H1 (cell line): ENCODE measurements around the gene UBE2E2. TPM values are rescaled to one million over a fixed set of nuclear protein-coding genes. Genes with fewer than 3 reads are reported as not detected.

Experiments used
- CTCF ChIA-PET: fragments of 300-600 bp; sonication (Branson Sonifier 250); formaldehyde crosslinking; loops from one replicate; lab custom pipeline; 2021; ENCODE audit not compliant: partially characterized antibody; lab: Charles Lee
- POLR2A ChIA-PET: fragments of 300-600 bp; sonication (Branson Sonifier 250); formaldehyde crosslinking; loops from one replicate; lab custom pipeline; 2021; ENCODE audit warnings: inconsistent platforms; ENCODE audit not compliant: partially characterized antibody; lab: Charles Lee
- DNase-seq, 2 experiments: peaks; one replicate each; pipeline versions ENCODE4 v3.0.0 to v3.0.0-alpha.2; 2010 to 2022; ENCODE audit warnings: low spot score in 2 of 2, low read depth in 1 of 2, mixed read lengths in 1 of 2
- FAIRE-seq: peaks from 2 replicates; lab custom pipeline; 2011; peaks lifted over from hg19 to GRCh38; lab: Jason Lieb, UNC
- H2AFZ ChIP-seq: 2 replicates; pipeline ENCODE4 v1.8.1; 2012; ENCODE audit warnings: low read length, inconsistent platforms
- H2AK5ac ChIP-seq: 2 replicates; pipeline ENCODE4 v1.6.1; 2013; ENCODE audit warnings: low read depth, low read length
- H2BK120ac ChIP-seq: replicated peaks from 2 replicates; pipeline ENCODE3; 2013; ENCODE audit warnings: low read depth, low read length, inconsistent platforms
- H2BK12ac ChIP-seq: 2 replicates; pipeline ENCODE4 v1.6.1; 2013; ENCODE audit warnings: low read depth, low read length
- H2BK15ac ChIP-seq: 2 replicates; pipeline ENCODE4 v1.6.1; 2013; ENCODE audit warnings: low read length
- H2BK20ac ChIP-seq: 2 replicates; pipeline ENCODE4 v1.6.1; 2013; ENCODE audit warnings: low read length
- H2BK5ac ChIP-seq: 2 replicates; pipeline ENCODE4 v1.6.1; 2013; ENCODE audit warnings: low read depth, low read length
- H3K14ac ChIP-seq: 2 replicates; pipeline ENCODE4 v1.6.1; 2013; ENCODE audit warnings: inconsistent platforms; ENCODE audit not compliant: insufficient read length
- H3K18ac ChIP-seq: 2 replicates; pipeline ENCODE4 v1.6.1; 2013; ENCODE audit warnings: low read length; ENCODE audit errors: extremely low read depth
- H3K23ac ChIP-seq: 2 replicates; pipeline ENCODE4 v1.6.1; 2013; ENCODE audit warnings: inconsistent platforms; ENCODE audit not compliant: insufficient read length
- H3K23me2 ChIP-seq: 2 replicates; pipeline ENCODE4 v1.6.1; 2013; ENCODE audit warnings: low read depth, low read length
- H3K27ac ChIP-seq: 2 replicates; pipeline ENCODE4 v1.6.1; 2011; ENCODE audit warnings: low read depth, low read length, inconsistent platforms
- H3K27me3 ChIP-seq, 4 experiments: replicated peaks in 1 of 4; 1 replicate in 1 of 4; 2 replicates in 3 of 4; pipeline versions ENCODE4 v1.6.1 to v1.8.1; 2011 to 2013; ENCODE audit warnings: low read length in 3 of 4, mild to moderate bottlenecking in 3 of 4, inconsistent platforms in 2 of 4, mixed read lengths in 2 of 4, moderate library complexity in 1 of 4; ENCODE audit not compliant: control insufficient read depth in 3 of 4, insufficient read depth in 3 of 4; ENCODE audit errors: extremely low read depth in 1 of 4
- H3K36me3 ChIP-seq, 4 experiments: 2 replicates each; pipeline versions ENCODE4 v1.6.1 to v1.8.1; 2011 to 2013; ENCODE audit warnings: mild to moderate bottlenecking in 4 of 4, low read length in 3 of 4, moderate library complexity in 2 of 4, control low read depth in 1 of 4, inconsistent platforms in 1 of 4; ENCODE audit not compliant: insufficient read depth in 4 of 4, control insufficient read depth in 2 of 4
- H3K4ac ChIP-seq: replicated peaks from 2 replicates; pipeline ENCODE3; 2013; ENCODE audit warnings: low read length, low read depth, mixed read lengths, inconsistent platforms; ENCODE audit not compliant: insufficient read length
- H3K4me1 ChIP-seq, 4 experiments: replicated peaks in 1 of 4; 1 replicate in 1 of 4; 2 replicates in 3 of 4; pipeline versions ENCODE4 v1.6.1 to v1.8.1; 2011 to 2013; ENCODE audit warnings: low read length in 3 of 4, inconsistent platforms in 2 of 4, mixed read lengths in 1 of 4; ENCODE audit not compliant: insufficient read depth in 4 of 4, control insufficient read depth in 3 of 4
- H3K4me2 ChIP-seq, 2 experiments: 2 replicates each; pipeline versions ENCODE4 v1.6.1 to v1.8.1; 2011 to 2013; ENCODE audit warnings: low read depth in 2 of 2, low read length in 2 of 2, control low read depth in 1 of 2, inconsistent platforms in 1 of 2, mild to moderate bottlenecking in 1 of 2; ENCODE audit not compliant: insufficient read depth in 1 of 2
- H3K4me3 ChIP-seq, 4 experiments: fragments of 200-600, 300-600 bp in 1 of 4; sonication (generic), shearing (Covaris generic), sonication (Bioruptor Twin) in 1 of 4; 2 replicates each; pipeline versions ENCODE4 v1.5.1 to v1.8.1; 2011 to 2016; ENCODE audit warnings: low read length in 4 of 4, low read depth in 3 of 4, control low read depth in 2 of 4, inconsistent platforms in 2 of 4, mild to moderate bottlenecking in 2 of 4, mixed read lengths in 1 of 4, moderate library complexity in 1 of 4; ENCODE audit not compliant: insufficient read depth in 2 of 4; ENCODE audit errors: extremely low read depth in 1 of 4
- H3K56ac ChIP-seq: replicated peaks from 2 replicates; pipeline ENCODE3; 2013; ENCODE audit warnings: low read depth, mild to moderate bottlenecking, mixed read lengths, low read length, inconsistent platforms; ENCODE audit not compliant: insufficient read length
- H3K79me1 ChIP-seq: 2 replicates; pipeline ENCODE4 v1.6.1; 2013; ENCODE audit warnings: low read depth, low read length, control low read depth
- H3K79me2 ChIP-seq, 2 experiments: 2 replicates each; pipeline versions ENCODE4 v1.6.1 to v1.8.1; 2012 to 2013; ENCODE audit warnings: low read length in 2 of 2, mild to moderate bottlenecking in 2 of 2, inconsistent platforms in 1 of 2; ENCODE audit not compliant: insufficient read depth in 2 of 2, control insufficient read depth in 1 of 2
- H3K9ac ChIP-seq, 4 experiments: replicated peaks in 1 of 4; 1 replicate in 1 of 4; 2 replicates in 3 of 4; pipeline versions ENCODE4 v1.6.1 to v1.8.1; 2011 to 2013; ENCODE audit warnings: low read depth in 3 of 4, low read length in 3 of 4, control low read depth in 2 of 4, mild to moderate bottlenecking in 2 of 4, moderate library complexity in 2 of 4, inconsistent platforms in 1 of 4; ENCODE audit errors: extremely low read depth in 1 of 4
- H3K9me3 ChIP-seq, 2 experiments: 2 replicates each; pipeline versions ENCODE4 v1.6.1 to v1.8.1; 2012 to 2013; ENCODE audit warnings: mild to moderate bottlenecking in 2 of 2, moderate library complexity in 2 of 2, control low read depth in 1 of 2, inconsistent platforms in 1 of 2, low read depth in 1 of 2, low read length in 1 of 2, mixed read lengths in 1 of 2; ENCODE audit not compliant: insufficient read depth in 2 of 2
- H4K20me1 ChIP-seq, 2 experiments: replicated peaks in 1 of 2; 2 replicates each; pipeline versions ENCODE3 to v1.8.1; 2011 to 2013; ENCODE audit warnings: inconsistent platforms in 2 of 2, low read length in 2 of 2, mild to moderate bottlenecking in 1 of 2; ENCODE audit not compliant: insufficient read depth in 2 of 2, control insufficient read depth in 1 of 2
- H4K5ac ChIP-seq: 2 replicates; pipeline ENCODE4 v1.6.1; 2013; ENCODE audit warnings: low read length, low read depth, mixed read lengths, inconsistent platforms; ENCODE audit not compliant: insufficient read length
- H4K8ac ChIP-seq: 2 replicates; pipeline ENCODE4 v1.8.0; 2013; ENCODE audit warnings: mild to moderate bottlenecking, moderate library complexity, low read length, inconsistent platforms; ENCODE audit not compliant: insufficient read depth; ENCODE audit errors: extremely low read depth
- H4K91ac ChIP-seq: replicated peaks from 2 replicates; pipeline ENCODE3; 2013; ENCODE audit warnings: low read length, mixed read lengths, inconsistent platforms; ENCODE audit not compliant: insufficient read length
- ASH2L ChIP-seq: fragments of 200-600, 300-600 bp; sonication (generic); IDR thresholded peaks from one replicate; pipeline ENCODE4 v1.7.1; 2017; ENCODE audit warnings: low read length
- WGBS, 2 experiments: shearing (Covaris generic) in 1 of 2; methylation state at CpG; one replicate each; pipeline versions ENCODE4 v1.1.6 to v1.1.7; 2013 to 2015; ENCODE audit warnings: low lambda C conversion rate in 2 of 2, mixed read lengths in 2 of 2, inconsistent platforms in 1 of 2, low coverage in 1 of 2, missing lambda C conversion rate in 1 of 2; ENCODE audit not compliant: insufficient replicate concordance in 2 of 2, insufficient coverage in 1 of 2, insufficient read length in 1 of 2; ENCODE audit errors: extremely low coverage in 1 of 2, missing lambda C conversion rate in 1 of 2; 5-methylcytosine and 5-hydroxymethylcytosine counted together
- polyA plus RNA-seq, 7 experiments: library from polyadenylated mRNA; depleted of rRNA in 3 of 7; stranded (reverse) in 5 of 7; unstranded in 2 of 7; fragments of >200 nt in 5 of 7; fragments of 200-250 nt in 2 of 7; gene quantifications; 1 replicate in 5 of 7; 2 replicates in 1 of 7; 4 replicates in 1 of 7; pipeline versions ENCODE4 v1.2.1 to v1.2.3, GENCODE V29; 2011 to 2013; ENCODE audit warnings: missing spikeins in 2 of 7, mixed read lengths in 2 of 7
- total RNA-seq: library from RNA; stranded (reverse); fragmentation: NEBNext Ultra II Directional; extraction: Animal tissue kit (Norgen Biotek cat#: 25700); gene quantifications from 2 replicates; pipeline ENCODE4 v1.2.1, GENCODE V29; 2021
- TF ChIP-seq, protein P1 (sequence below): IDR thresholded peaks from 2 replicates; pipeline ENCODE4 v1.6.1; 2012; ENCODE audit warnings: inconsistent platforms

Gene UBE2E2
- total and polyA plus RNA-seq, 2 of the 8 experiments (the other 6 are each of a cell fraction or from before 2014, with no cell fraction given) = 57.6 to 70.6 TPM

- CTCF ChIA-PET = no interaction called here
Measured at GRCh38 chr3:23288715-23289114, 85.6 kb downstream of the UBE2E2 start.

More at GRCh38 chr3:23288715-23289114, 85.6 kb downstream of the UBE2E2 start:
- Histone ChIP-seq H4K91ac (no peak overlapping the region), H3K18ac (no peak overlapping the region), H4K20me1 (no peaks in the 10 kb centered on the region), H3K9me3 (no peaks in the 10 kb centered on the region), H3K4me2 (no peak overlapping the region; a peak in 2 of 4 replicates), H3K56ac (no peak overlapping the region), H2BK20ac (no peak overlapping the region), H2AK5ac (no peak overlapping the region), H3K23ac (no peak overlapping the region), H3K4me3 (no peak overlapping the region), H4K5ac (no peak overlapping the region), H4K8ac (no peak overlapping the region), H2BK5ac (no peak overlapping the region), H2BK12ac (no peak overlapping the region), H3K79me1 (0 out of 2 replicates have a peak, but pooled peaks cover under 1% of the 10 kb centered on the region), H3K4me1 (peaks cover 2 to 9% (median 3%) of the 10 kb centered on the region in 4 experiments; a peak in 5 of 7 replicates), H2AFZ (no peak overlapping the region), H3K14ac (no peak overlapping the region), H3K79me2 (peaks cover 0 to 45% of the 10 kb centered on the region in 2 experiments; a peak in 2 of 4 replicates), H2BK120ac (no peak overlapping the region), H3K9ac (no peak overlapping the region), H3K27ac (no peak overlapping the region), H3K4ac (no peak overlapping the region), H2BK15ac (no peak overlapping the region), H3K23me2 (no peaks in the 10 kb centered on the region), H3K36me3 (no peaks in the 10 kb centered on the region), H3K27me3 (no peaks in the 10 kb centered on the region)
- FAIRE-seq (no peak), DNase-seq (no peak)
- WGBS, 2 experiments = 31% methylated on average over 2 of the region's 2 CpGs; no CpG with 5 or more reads in 1 of the 2 experiments
- POLR2A ChIA-PET = no interaction called here
- TF ChIP-seq ASH2L = no peak
- TF ChIP-seq, protein P1, sequence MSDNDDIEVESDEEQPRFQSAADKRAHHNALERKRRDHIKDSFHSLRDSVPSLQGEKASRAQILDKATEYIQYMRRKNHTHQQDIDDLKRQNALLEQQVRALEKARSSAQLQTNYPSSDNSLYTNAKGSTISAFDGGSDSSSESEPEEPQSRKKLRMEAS = peak; percentile 67
